Right kidney (tissue), 9 donors: ENCODE results near the gene AGBL4.
"Not testable (repeated sequence)": the region's sequence is repeated elsewhere in the genome, so short reads cannot be mapped to it uniquely, and the experiment has no call there.

Source experiments
- DNase-seq: peaks from one replicate; pipeline ENCODE4 v3.0.0-alpha.2; 2016
- long read RNA-seq, 8 donors: transcript quantifications; one replicate each; lab custom pipeline, GENCODE V29; 2026

Gene AGBL4
- long read RNA-seq, donor 1, result 0 reads
- long read RNA-seq, donor 2, result 0 reads
- long read RNA-seq, donor 3, result 0 reads
- long read RNA-seq, donor 4, result 0 reads
- long read RNA-seq, donor 5, result 0 reads
- long read RNA-seq, donor 6, result 0 reads
- long read RNA-seq, donor 7, result 0 reads
- long read RNA-seq, donor 8, result 0 reads

DNA sequence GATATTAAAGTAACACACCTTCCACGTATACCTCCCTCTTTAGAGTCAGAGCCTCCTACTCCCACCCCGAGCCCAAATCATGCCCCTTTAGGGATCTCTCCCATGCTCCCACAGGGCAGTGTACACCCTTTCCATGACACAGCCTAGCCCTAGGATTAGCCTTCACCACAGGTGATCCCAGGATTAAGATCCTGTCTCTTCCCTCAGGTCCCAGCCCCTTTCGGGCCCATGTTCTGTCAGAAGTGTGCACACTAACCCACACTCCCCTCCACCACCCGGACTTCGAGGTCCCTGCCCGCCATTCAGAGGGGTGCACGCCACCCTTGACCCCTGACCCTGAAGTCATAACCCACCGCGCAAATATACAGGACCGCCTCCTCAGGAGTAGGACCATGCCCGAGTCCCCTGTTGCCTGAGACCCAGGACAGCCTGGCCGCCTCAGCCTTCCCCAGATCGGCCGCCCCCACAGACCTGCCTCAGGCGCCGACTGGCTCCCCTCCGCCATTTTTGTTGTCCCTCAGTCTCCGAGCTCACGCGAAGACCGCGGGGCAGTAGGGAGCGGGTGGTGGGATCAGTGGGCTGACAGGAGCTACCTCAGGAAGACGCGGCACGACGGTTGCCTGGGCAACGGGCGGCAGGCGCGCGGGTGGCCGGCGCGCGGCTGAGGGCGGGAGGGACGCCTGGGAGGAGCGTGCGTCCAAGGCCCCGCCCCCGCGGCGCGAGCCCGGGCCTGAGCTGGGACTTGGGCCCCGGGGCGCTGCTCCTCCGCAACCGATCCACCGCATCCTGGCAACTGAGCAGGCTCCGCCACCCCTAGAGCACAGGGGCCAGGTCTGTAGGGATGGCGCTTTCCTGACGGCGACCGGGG is at the start of gene AGBL4:
Gene AGBL4, minus strand, starts transcription at position 663 of the 868 bp plus-strand sequence.
- peak; percentile 80 for DNase-seq

DNA sequence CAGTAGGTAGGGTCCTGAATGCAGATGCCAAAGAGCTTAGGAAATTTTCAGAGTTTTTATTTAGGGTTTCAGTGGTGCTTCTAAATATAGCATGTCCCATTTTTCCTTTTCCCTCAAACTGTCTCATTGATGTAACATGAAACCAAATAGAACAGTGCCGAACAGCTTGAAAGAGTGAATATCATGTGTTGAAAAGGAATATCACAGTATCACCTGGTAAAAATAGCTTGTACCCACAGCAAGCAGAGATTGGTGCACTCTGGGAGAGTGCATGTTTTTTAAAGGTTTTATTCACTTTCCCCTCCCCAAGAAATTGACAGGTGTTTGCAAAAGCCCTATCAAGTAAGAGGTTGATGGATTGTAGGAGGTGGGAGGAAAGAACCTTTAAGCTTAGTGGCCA is 43.1 kb upstream of the AGBL4 start:
- DNase-seq, result no peak

GRCh38 chr1:50060279-50060678 is 36.5 kb upstream of the AGBL4 start:
- DNase-seq, result no peak

DNA sequence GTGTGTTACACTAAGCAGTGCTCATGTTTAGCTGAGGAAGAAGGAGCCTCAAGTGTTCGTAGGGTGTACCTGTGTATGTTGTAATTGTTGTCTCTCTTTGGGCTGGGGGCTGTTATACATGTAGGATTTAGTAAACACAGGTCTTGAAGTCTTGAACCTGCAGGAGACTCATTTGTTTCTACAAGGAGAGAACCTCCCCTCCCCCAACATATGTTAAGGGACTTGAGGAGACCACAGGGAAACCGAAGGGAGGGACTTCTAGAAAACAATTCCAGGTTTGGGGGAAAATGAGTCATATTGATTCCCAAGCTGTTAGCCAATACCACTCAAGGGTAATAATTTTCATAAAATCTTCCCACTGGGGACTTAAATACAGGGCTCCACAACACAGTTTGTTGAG is 25.0 kb upstream of the AGBL4 start:
- DNase-seq, result no peak

GRCh38 chr1:50047916-50048694 is 24.4 kb upstream of the AGBL4 start:
- peak; percentile 67 for DNase-seq

DNA sequence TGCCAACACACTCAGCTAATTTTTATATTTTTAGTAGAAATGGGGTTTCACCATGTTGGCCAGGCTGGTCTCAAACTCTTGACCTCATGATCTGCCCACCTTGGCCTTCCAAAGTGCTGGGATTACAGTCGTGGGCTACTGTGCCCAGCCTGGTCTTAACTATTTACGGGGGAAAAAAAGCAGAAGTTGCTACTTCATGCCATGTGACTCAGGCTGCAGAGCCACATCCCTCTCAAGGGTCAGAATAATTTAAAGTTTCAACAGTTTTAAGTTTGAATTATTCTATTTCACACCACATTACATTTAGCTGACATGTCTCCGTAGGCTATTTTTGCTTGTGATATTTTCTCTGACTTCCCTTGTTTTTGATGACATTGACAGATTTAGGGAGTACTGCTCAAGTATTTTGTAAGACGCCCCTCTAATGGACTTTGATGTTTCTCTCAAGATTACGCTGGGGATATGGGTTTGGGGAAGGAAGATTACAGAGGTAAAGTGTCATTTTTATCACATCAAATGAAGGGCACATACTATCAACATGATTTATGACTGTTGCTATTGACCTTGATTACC is 14.6 kb upstream of the AGBL4 start:
- no peak for DNase-seq

- no peak for DNase-seq
Observed at GRCh38 chr1:50027794-50028193, 4.0 kb upstream of the AGBL4 start.

GRCh38 chr1:49995734-49996133 is 28.0 kb downstream of the AGBL4 start:
- no peak for DNase-seq

GRCh38 chr1:49971088-49971487 is 52.7 kb downstream of the AGBL4 start:
- no peak for DNase-seq

- no peak for DNase-seq
Observed at GRCh38 chr1:49951385-49951784, 72.4 kb downstream of the AGBL4 start.

DNA sequence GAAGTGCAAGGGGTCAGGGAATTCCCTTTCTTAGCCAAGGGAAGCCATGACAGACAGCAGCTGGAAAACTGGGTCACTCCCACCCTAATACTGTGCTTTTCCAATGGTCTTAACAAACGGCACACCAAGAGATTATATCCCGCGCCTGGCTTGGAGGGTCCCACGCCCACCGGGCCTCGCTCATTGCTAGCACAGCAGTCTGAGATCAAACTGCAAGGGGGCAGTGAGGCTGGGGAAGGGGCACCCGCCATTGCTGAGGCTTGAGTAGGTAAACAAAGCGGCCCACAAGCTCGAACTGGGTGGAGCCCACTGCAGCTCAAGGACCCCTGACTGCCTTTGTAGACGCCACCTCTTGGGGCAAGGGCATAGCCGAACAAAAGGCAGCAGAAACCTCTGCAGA is 108.5 kb downstream of the AGBL4 start:
- not testable (repeated sequence) for DNase-seq

DNA sequence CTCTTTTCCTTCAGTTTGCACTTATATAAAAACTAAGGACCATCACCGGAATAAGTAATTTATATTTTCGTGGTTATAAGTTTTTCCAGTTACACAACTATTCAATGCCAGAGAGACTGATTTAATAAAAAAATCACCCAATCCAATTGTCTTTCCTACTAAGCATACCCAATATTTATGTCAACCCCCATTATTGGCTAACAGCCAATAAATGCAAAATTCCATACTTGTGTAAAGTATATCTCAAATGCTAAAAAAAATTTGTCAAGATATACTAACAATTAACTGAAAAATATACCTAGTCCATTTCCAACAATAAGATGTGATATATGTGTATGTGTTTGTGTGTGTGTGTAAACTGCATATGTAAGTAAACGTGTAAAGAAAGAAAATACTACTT is 117.4 kb downstream of the AGBL4 start:
- DNase-seq, result no peak

- no peak for DNase-seq
Observed at GRCh38 chr1:49864581-49864980, 159.2 kb downstream of the AGBL4 start.

GRCh38 chr1:49854741-49855140 is 169.0 kb downstream of the AGBL4 start:
- DNase-seq, result no peak

DNA sequence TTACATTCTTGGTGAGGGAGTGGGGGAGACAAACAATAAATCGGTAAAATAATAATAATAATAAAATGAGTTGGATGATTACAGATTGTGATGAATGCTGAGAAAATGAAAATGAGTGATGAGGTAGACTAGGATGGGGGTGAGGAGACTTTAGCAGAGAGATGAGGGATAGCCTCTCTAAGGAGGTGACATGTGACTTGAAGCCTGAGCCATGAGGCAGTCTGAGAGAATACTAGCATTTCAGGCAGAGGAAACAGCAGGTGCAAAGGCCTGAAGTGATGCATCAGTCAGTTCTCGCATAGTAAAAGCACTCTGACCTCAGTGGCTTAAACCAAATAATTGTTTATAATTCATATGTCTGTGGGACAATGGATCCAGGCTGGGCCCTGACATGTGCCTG is 181.2 kb downstream of the AGBL4 start:
- DNase-seq, result no peak

- DNase-seq, result no peak
Observed at GRCh38 chr1:49841767-49842166, 182.0 kb downstream of the AGBL4 start.

- no peak for DNase-seq
Observed at GRCh38 chr1:49824261-49824660, 199.5 kb downstream of the AGBL4 start.

DNA sequence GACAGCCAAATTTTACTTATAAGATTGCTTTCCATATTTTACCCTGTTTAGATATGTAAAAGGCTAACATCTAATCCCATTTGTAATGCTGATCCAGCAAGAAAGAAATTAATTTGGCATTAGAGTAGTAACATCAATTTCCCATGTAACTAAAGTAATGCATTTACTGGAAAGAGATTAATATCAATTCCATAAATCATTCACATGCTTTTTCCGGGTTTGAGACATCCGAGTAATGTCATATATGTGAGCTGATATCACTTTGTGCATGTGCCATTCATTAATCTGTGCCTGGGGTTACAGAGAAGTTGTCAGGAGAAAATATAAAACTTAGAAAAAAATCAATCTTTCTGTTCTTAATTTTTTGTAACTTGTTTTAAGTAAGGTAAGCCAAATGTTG is 206.1 kb downstream of the AGBL4 start:
- no peak for DNase-seq

DNA sequence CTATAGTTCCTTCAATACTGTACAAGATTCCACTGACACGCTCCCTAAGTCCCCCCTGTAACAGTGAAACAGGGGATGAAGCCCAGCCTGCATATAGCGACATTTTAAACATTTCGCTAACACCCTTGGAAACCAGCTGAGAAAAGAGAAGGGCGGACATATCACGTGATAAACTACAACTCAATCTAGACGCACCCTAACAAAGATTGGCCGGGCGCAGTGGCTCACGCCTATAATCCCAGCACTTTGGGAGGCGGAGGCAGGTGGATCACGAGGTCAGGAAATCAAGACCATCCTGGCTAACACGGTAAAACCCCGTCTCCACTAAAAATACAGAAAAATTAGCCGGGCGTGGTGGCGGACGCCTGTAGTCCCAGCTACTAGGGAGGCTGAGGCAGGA is 236.7 kb downstream of the AGBL4 start:
- not testable (repeated sequence) for DNase-seq

- DNase-seq, result no peak
Observed at GRCh38 chr1:49765034-49765433, 258.7 kb downstream of the AGBL4 start.

- not testable (repeated sequence) for DNase-seq
Observed at GRCh38 chr1:49738118-49738517, 285.6 kb downstream of the AGBL4 start.

GRCh38 chr1:49728377-49728776 is 295.4 kb downstream of the AGBL4 start:
- DNase-seq, result no peak

DNA sequence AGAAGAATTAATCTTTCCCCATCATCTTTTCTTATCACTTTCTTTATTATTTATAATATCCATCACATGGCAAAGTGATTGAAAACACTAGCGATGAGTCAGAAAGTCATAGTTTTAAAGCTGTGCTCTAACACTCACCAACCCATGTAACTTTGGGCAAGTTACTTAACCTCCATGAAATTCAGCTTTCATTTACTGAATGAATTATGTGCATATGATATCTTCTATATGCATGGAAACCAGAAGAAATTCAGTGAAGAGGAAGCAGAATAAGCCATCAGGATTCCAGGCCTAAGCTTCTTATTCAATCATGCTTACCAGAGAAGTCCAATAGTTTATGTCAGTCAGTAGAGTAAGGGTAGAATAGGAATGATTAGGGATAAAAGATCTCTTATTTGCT is 300.1 kb downstream of the AGBL4 start:
- DNase-seq, result no peak
